IMR-90 (cell line): Measurements from ENCODE around the gene MAT2A. TPM values are rescaled to one million over a fixed set of nuclear protein-coding genes. Genes with fewer than 3 reads are reported as not detected.

ENCODE experiments used
- ATAC-seq: fragments of 200-7000 bp; cut with Tn5 transposase; 2 replicates; pipeline ENCODE4 v1.9.1; 2020; ENCODE audit warnings: low read depth, mild to moderate bottlenecking, moderate library complexity
- BruUV-seq: library from RNA; stranded (reverse); fragments of 400-500 nt; replicated peaks from 2 replicates; lab custom pipeline; 2021; lab: Mats Ljungman, UMichigan
- CTCF ChIA-PET: fragments of 300-600 bp; formaldehyde crosslinking; extraction: SDS; loops from one replicate; lab custom pipeline; 2021; ENCODE audit warnings: antibody characterized with exemption; lab: Yijun Ruan, JAX
- POLR2A ChIA-PET: fragments of 300-600 bp; sonication (Branson Sonifier 250); formaldehyde crosslinking; loops from one replicate; lab custom pipeline; 2022; ENCODE audit warnings: antibody characterized with exemption; ENCODE audit not compliant: unreplicated experiment; lab: Charles Lee
- DNase-seq: peaks from one replicate; pipeline ENCODE4 v3.0.0; 2013
- H2AFZ ChIP-seq: replicated peaks from 2 replicates; pipeline ENCODE3; 2013; ENCODE audit warnings: low read length, mild to moderate bottlenecking; ENCODE audit not compliant: poor library complexity
- H2AK5ac ChIP-seq: 2 replicates; pipeline ENCODE4 v1.6.1; 2013; ENCODE audit warnings: low read depth, low read length, inconsistent platforms
- H2AK9ac ChIP-seq: replicated peaks from 2 replicates; pipeline ENCODE3; 2013; ENCODE audit warnings: mild to moderate bottlenecking, low read depth, low read length, moderate library complexity; ENCODE audit not compliant: poor library complexity
- H2BK120ac ChIP-seq: 2 replicates; pipeline ENCODE4 v1.6.1; 2013; ENCODE audit warnings: low read depth, low read length, inconsistent platforms
- H2BK15ac ChIP-seq: 3 replicates; pipeline ENCODE4 v1.6.1; 2013; ENCODE audit warnings: low read depth, low read length, inconsistent platforms
- H2BK20ac ChIP-seq: 2 replicates; pipeline ENCODE4 v1.6.1; 2013; ENCODE audit warnings: low read depth, mild to moderate bottlenecking, inconsistent platforms, low read length, moderate library complexity
- H2BK5ac ChIP-seq: 2 replicates; pipeline ENCODE4 v1.6.1; 2013; ENCODE audit warnings: mild to moderate bottlenecking, low read depth, low read length, inconsistent platforms; ENCODE audit not compliant: poor library complexity, severe bottlenecking
- H3K14ac ChIP-seq: replicated peaks from 2 replicates; pipeline ENCODE4 v1.6.1; 2013; ENCODE audit warnings: low read depth, low read length, inconsistent platforms
- H3K18ac ChIP-seq: 2 replicates; pipeline ENCODE4 v1.6.1; 2013; ENCODE audit warnings: low read depth, low read length, control low read depth
- H3K23ac ChIP-seq: 2 replicates; pipeline ENCODE4 v1.6.1; 2013; ENCODE audit warnings: low read depth, low read length, inconsistent platforms
- H3K27ac ChIP-seq: 2 replicates; pipeline ENCODE4 v1.5.1; 2013; ENCODE audit warnings: mild to moderate bottlenecking, control low read depth, low read length; ENCODE audit not compliant: insufficient read depth
- H3K27me3 ChIP-seq: 2 replicates; pipeline ENCODE4 v1.6.1; 2013; ENCODE audit warnings: low read length; ENCODE audit not compliant: control insufficient read depth, insufficient read depth
- H3K36me3 ChIP-seq: 2 replicates; pipeline ENCODE4 v1.6.1; 2013; ENCODE audit warnings: low read length, mixed read lengths; ENCODE audit not compliant: control insufficient read depth, insufficient read depth
- H3K4ac ChIP-seq: 2 replicates; pipeline ENCODE4 v1.6.1; 2013; ENCODE audit warnings: low read depth, low read length, inconsistent platforms
- H3K4me1 ChIP-seq: 2 replicates; pipeline ENCODE4 v1.6.1; 2013; ENCODE audit warnings: low read length, mixed read lengths; ENCODE audit not compliant: control insufficient read depth, insufficient read depth
- H3K4me2 ChIP-seq: 2 replicates; pipeline ENCODE4 v1.6.1; 2013; ENCODE audit warnings: low read depth, mild to moderate bottlenecking, control low read depth, low read length, moderate library complexity
- H3K4me3 ChIP-seq: 2 replicates; pipeline ENCODE4 v1.5.1; 2013; ENCODE audit warnings: low read depth, mild to moderate bottlenecking, control low read depth, low read length, moderate library complexity; ENCODE audit not compliant: insufficient read depth
- H3K56ac ChIP-seq: 2 replicates; pipeline ENCODE4 v1.6.1; 2013; ENCODE audit warnings: low read length, inconsistent platforms; ENCODE audit not compliant: insufficient read depth; ENCODE audit errors: extremely low read depth
- H3K79me1 ChIP-seq, 2 experiments: 2 replicates each; pipeline ENCODE4 v1.6.1; 2013; ENCODE audit warnings: low read length in 2 of 2, inconsistent platforms in 1 of 2, low read depth in 1 of 2
- H3K9ac ChIP-seq: 2 replicates; pipeline ENCODE4 v1.6.1; 2013; ENCODE audit warnings: low read depth, low read length, control low read depth
- H3K9me1 ChIP-seq: 2 replicates; pipeline ENCODE4 v1.6.1; 2013; ENCODE audit warnings: low read length, inconsistent platforms; ENCODE audit not compliant: insufficient read depth
- H3K9me3 ChIP-seq: 2 replicates; pipeline ENCODE4 v1.6.1; 2013; ENCODE audit warnings: low read length; ENCODE audit not compliant: control insufficient read depth, insufficient read depth
- H4K20me1 ChIP-seq: 2 replicates; pipeline ENCODE4 v1.6.1; 2013; ENCODE audit warnings: low read length, inconsistent platforms; ENCODE audit not compliant: insufficient read depth
- H4K5ac ChIP-seq: 2 replicates; pipeline ENCODE4 v1.6.1; 2013; ENCODE audit warnings: mild to moderate bottlenecking, low read depth, low read length, control low read depth
- H4K8ac ChIP-seq, 2 experiments: 2 replicates each; pipeline ENCODE4 v1.6.1; 2013; ENCODE audit warnings: low read depth in 2 of 2, low read length in 2 of 2, control low read depth in 1 of 2, inconsistent platforms in 1 of 2
- H4K91ac ChIP-seq: 2 replicates; pipeline ENCODE4 v1.6.1; 2013; ENCODE audit warnings: low read depth, low read length, inconsistent platforms; ENCODE audit not compliant: insufficient read depth
- BHLHE40 ChIP-seq: fragments of 150-350 bp; IDR thresholded peaks from 2 replicates; pipeline ENCODE4 v1.6.1; 2016; ENCODE audit warnings: mild to moderate bottlenecking, low read depth, low read length
- CEBPB ChIP-seq: IDR thresholded peaks from 2 replicates; pipeline ENCODE4 v1.6.1; 2012; ENCODE audit warnings: low read depth, low read length, improper control_type of control experiment
- MAZ ChIP-seq: IDR thresholded peaks from 2 replicates; pipeline ENCODE4 v1.6.1; 2012; ENCODE audit warnings: low read depth, mild to moderate bottlenecking, low read length, improper control_type of control experiment, moderate library complexity, borderline replicate concordance
- RFX5 ChIP-seq: IDR thresholded peaks from 2 replicates; pipeline ENCODE4 v1.8.0; 2012; ENCODE audit warnings: low read depth, mild to moderate bottlenecking, low read length, moderate library complexity
- WGBS, 2 experiments: methylation state at CpG; one replicate each; pipeline versions ENCODE4 v1.1.5 to v1.1.7; 2013; ENCODE audit warnings: missing lambda C conversion rate in 2 of 2; ENCODE audit not compliant: insufficient read length in 1 of 2; ENCODE audit errors: extremely low coverage in 2 of 2; 5-methylcytosine and 5-hydroxymethylcytosine counted together
- dilution Hi-C: fragments of 300-500 bp; cut with HindIII; formaldehyde crosslinking; loops from one replicate; pipeline ENCODE4 v1.14.3; 2018; ENCODE audit warnings: low sequenced_read_pairs; ENCODE audit not compliant: unreplicated experiment
- in situ Hi-C: fragments of 300-500 bp; cut with MboI; formaldehyde crosslinking; loops from 3 replicates; pipeline ENCODE4 v1.14.3; 2019; ENCODE audit warnings: low sequenced_read_pairs, inconsistent platforms, mixed read lengths
- intact Hi-C: fragments of 100-400 bp; cut with micrococcal nuclease; formaldehyde crosslinking; loops from 2 replicates; pipeline ENCODE4 v1.10.0; 2022
- polyA plus RNA-seq, 3 experiments: library from polyadenylated mRNA; depleted of rRNA; stranded (reverse); fragments of >200 nt; gene quantifications; 2 replicates each; pipeline ENCODE4 v1.2.3, GENCODE V29; 2012; ENCODE audit warnings: low replicate concordance in 1 of 3
- total RNA-seq: library from RNA; depleted of rRNA; stranded (reverse); fragments of >200 nt; gene quantifications from 2 replicates; pipeline ENCODE4 v1.2.3, GENCODE V29; 2012

Gene MAT2A
- total and polyA plus RNA-seq, 2 of the 4 experiments (the other 2 are of a cell fraction) = 94.1 to 223 TPM

- Histone ChIP-seq H2BK15ac (no peak overlapping the region), H4K5ac (no peak overlapping the region), H4K91ac (no peak overlapping the region), H2AK5ac (no peak overlapping the region), H4K20me1 (no peaks in the 10 kb centered on the region), H3K4me2 (no peak overlapping the region), H3K36me3 (no peaks in the 10 kb centered on the region), H3K4ac (no peak overlapping the region), H3K23ac (no peak overlapping the region), H2AFZ (no peak overlapping the region), H3K9ac (no peak overlapping the region), H3K9me1 (0 out of 2 replicates have a peak, but pooled peaks cover 3% of the 10 kb centered on the region), H3K9me3 (no peaks in the 10 kb centered on the region), H4K8ac (no peak overlapping the region), H3K14ac (no peak overlapping the region), H3K56ac (no peak overlapping the region), H2AK9ac (no peak overlapping the region), H2BK120ac (no peak overlapping the region), H3K4me3 (no peak overlapping the region), H3K27me3 (peaks cover 8% of the 10 kb centered on the region), H2BK20ac (no peak overlapping the region), H3K4me1 (peaks cover 16% of the 10 kb centered on the region; the same call in 1 of the 2 replicates), H2BK5ac (no peak overlapping the region), H3K18ac (no peak overlapping the region), H3K27ac (no peak overlapping the region), H3K79me1 (no peaks in the 10 kb centered on the region)
- POLR2A ChIA-PET = interaction anchor here (1.0 kb wide), 1 partner anchor 35 kb away, joined by 3 read pairs; the partner anchor contains the start of gene C2orf68
- dilution Hi-C loops (no loop called here), in situ Hi-C loops (no loop called here), intact Hi-C loops (no loop called here)
- no peak for TF ChIP-seq BHLHE40
- no peak for TF ChIP-seq MAZ
- TF ChIP-seq RFX5 = no peak
- TF ChIP-seq CEBPB = no peak
- CTCF ChIA-PET = no interaction called here
- no peak for DNase-seq
- 67% methylated on average over 2 of the region's 3 CpGs; no CpG with 5 or more reads in 1 of the 2 experiments for WGBS, 2 experiments
- no peak for ATAC-seq
- no TSS peak for BruUV-seq
Observed at GRCh38 chr2:85577063-85577385, 38.1 kb downstream of the MAT2A start.
